ENCODE results near the gene CFAP46.

DNA sequence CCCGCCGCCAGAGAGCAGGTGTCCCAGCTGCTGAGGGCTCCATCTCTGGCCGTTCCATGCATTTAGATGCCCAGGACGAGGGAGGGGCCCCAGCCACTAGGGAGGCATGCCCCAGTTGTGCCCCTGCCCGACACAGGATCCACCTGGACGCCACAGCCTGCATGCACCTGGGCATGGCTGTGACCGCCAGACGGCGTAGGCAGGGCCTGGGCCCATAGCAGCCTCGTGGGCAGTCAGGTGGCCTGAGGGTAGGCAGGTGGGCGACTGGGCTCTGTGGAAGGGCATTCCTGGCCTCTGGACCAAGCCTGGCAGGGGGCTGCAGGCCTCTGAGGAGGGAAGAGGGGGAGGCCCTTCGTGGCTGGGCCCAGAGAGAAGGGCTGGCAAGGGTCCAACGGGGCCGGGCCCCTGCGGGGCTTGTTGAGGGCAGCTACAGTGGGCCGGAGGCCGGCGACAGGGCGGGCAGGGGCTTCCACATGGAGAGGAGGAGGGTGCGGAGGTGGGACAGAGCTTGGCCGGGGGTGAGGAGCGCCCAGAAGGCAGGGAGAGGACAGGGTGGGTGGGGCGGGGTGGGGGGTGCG is 80.4 kb downstream of the CFAP46 start:
- TF ChIP-seq, protein P1, sequence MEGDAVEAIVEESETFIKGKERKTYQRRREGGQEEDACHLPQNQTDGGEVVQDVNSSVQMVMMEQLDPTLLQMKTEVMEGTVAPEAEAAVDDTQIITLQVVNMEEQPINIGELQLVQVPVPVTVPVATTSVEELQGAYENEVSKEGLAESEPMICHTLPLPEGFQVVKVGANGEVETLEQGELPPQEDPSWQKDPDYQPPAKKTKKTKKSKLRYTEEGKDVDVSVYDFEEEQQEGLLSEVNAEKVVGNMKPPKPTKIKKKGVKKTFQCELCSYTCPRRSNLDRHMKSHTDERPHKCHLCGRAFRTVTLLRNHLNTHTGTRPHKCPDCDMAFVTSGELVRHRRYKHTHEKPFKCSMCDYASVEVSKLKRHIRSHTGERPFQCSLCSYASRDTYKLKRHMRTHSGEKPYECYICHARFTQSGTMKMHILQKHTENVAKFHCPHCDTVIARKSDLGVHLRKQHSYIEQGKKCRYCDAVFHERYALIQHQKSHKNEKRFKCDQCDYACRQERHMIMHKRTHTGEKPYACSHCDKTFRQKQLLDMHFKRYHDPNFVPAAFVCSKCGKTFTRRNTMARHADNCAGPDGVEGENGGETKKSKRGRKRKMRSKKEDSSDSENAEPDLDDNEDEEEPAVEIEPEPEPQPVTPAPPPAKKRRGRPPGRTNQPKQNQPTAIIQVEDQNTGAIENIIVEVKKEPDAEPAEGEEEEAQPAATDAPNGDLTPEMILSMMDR (IDR thresholded peaks at IDR 0.05; ENCODE audit: low read depth, low read length, missing input control), result no peak
- TF ChIP-seq GABPA (IDR thresholded peaks at IDR 0.05 in 1 of 2, conservative IDR thresholded peaks at IDR 0.05 in 1 of 2) (no peak), SP1 (IDR thresholded peaks at IDR 0.05) (no peak)

Measured in liver (tissue), 3 donors.